Pancreas (tissue), 10 donors: Measurements from ENCODE around the gene SPDYE4. TPM values are rescaled to one million over a fixed set of nuclear protein-coding genes. Genes with fewer than 3 reads are reported as not detected.

Source experiments
- ATAC-seq, 4 donors: fragments of 200-7000 bp; cut with Tn5 transposase; one replicate each; pipeline versions ENCODE4 v1.8.0 to v1.9.1; 2020; ENCODE audit warnings: mild to moderate bottlenecking in 4 of 4, moderate library complexity in 4 of 4
- DNase-seq, 6 donors: peaks; one replicate each; pipeline ENCODE4 v3.0.0-alpha.2; 2020
- FAIRE-seq: peaks from 2 replicates; lab custom pipeline; 2012; peaks lifted over from hg19 to GRCh38; lab: Jason Lieb, UNC
- H3K27ac ChIP-seq, 4 donors: fragments of 200-600 bp; sonication (generic); 1 replicate in 3 of 4; 2 replicates in 1 of 4; pipeline versions ENCODE4 v1.5.0 to v1.8.0; 2020
- H3K27me3 ChIP-seq, 4 donors: fragments of 200-600 bp; one replicate each; pipeline ENCODE4 v1.8.0; 2021
- H3K36me3 ChIP-seq, 3 donors: fragments of 200-600 bp; sonication (generic) in 1 of 3; one replicate each; pipeline versions ENCODE4 v1.5.0 to v1.8.0; 2020 to 2021
- H3K4me1 ChIP-seq, 3 donors: fragments of 200-600 bp; one replicate each; pipeline ENCODE4 v1.8.0; 2021
- H3K4me3 ChIP-seq, 4 donors: fragments of 200-600 bp; sonication (generic) in 2 of 4; one replicate each; pipeline versions ENCODE4 v1.5.0 to v1.8.0; 2020 to 2021
- H3K9me3 ChIP-seq, 4 donors: fragments of 200-600 bp; one replicate each; pipeline ENCODE4 v1.8.0; 2021
- WGBS, 2 donors: extraction: QIAGEN DNeasy Blood & Tissue Kit; methylation state at CpG; one replicate each; pipeline ENCODE4 v1.1.7; 2013; 5-methylcytosine and 5-hydroxymethylcytosine counted together
- intact Hi-C, 3 donors: fragments of 100-400 bp; cut with DNase I; formaldehyde crosslinking; loops; one replicate each; pipeline versions ENCODE4 v1.11.1 to v1.14.2; 2022
- polyA plus RNA-seq, 2 donors: library from polyadenylated mRNA; stranded (reverse); fragments of 200-250 nt; gene quantifications; one replicate each; pipeline ENCODE4 v1.2.3, GENCODE V29; 2013
- total RNA-seq, 6 donors: library from RNA; stranded (reverse); fragmentation: NEBNext Ultra II Directional in 4 of 6; extraction: Animal tissue kit (Norgen Biotek cat#: 25700) in 4 of 6; gene quantifications; one replicate each; pipeline versions ENCODE4 v1.2.1 to v1.2.4, GENCODE V29; 2021 to 2023
- TF ChIP-seq, protein P1 (sequence below), 4 donors: fragments of 200-600 bp; sonication (generic) in 3 of 4; IDR thresholded peaks; one replicate each; pipeline versions ENCODE4 v1.5.0 to v1.8.0; 2021; ENCODE audit warnings: antibody characterized with exemption in 4 of 4
- donor health status: healthy with polysubstance abuse.
- donor health status: DM: no; HTN: no; CAD: no; lungs with moderate emphysema.
- donor health status: DM: no; HTN: no; CAD: no.
- donor health status: control.
- donor health status: control.
- donor health status: Bipolar disorder and iron deficiency.
- donor health status: DM: yes; HTN: yes; CAD: no.
- donor health status: DM: no; HTN: no; CAD: no.
- donor health status: DM: no; HTN: no; CAD: no.
- donor health status: DM: yes; HTN: yes; CAD: no.

SPDYE4 gene
- total and polyA plus RNA-seq, 8 donors = 0.28 TPM; not detected in 7

- Histone ChIP-seq H3K4me1 (peaks cover 0 to 3% (median 0%) of the 10 kb centered on the region in 3 donors), H3K27ac (no peak overlapping the region), H3K27me3 (no peaks in the 10 kb centered on the region), H3K4me3 (no peak overlapping the region), H3K36me3 (no peaks in the 10 kb centered on the region), H3K9me3 (no peaks in the 10 kb centered on the region)
- TF ChIP-seq, protein P1, sequence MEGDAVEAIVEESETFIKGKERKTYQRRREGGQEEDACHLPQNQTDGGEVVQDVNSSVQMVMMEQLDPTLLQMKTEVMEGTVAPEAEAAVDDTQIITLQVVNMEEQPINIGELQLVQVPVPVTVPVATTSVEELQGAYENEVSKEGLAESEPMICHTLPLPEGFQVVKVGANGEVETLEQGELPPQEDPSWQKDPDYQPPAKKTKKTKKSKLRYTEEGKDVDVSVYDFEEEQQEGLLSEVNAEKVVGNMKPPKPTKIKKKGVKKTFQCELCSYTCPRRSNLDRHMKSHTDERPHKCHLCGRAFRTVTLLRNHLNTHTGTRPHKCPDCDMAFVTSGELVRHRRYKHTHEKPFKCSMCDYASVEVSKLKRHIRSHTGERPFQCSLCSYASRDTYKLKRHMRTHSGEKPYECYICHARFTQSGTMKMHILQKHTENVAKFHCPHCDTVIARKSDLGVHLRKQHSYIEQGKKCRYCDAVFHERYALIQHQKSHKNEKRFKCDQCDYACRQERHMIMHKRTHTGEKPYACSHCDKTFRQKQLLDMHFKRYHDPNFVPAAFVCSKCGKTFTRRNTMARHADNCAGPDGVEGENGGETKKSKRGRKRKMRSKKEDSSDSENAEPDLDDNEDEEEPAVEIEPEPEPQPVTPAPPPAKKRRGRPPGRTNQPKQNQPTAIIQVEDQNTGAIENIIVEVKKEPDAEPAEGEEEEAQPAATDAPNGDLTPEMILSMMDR (IDR thresholded peaks at IDR 0.05) = no peak
- ATAC-seq = no peak
- no peak for FAIRE-seq
- intact Hi-C loops = no loop called here
- WGBS, 2 donors = 93 to 98% methylated on average over 2 of the region's 2 CpGs
- no peak for DNase-seq
Measured at GRCh38 chr17:8791910-8792270, 33.5 kb upstream of the SPDYE4 start.

- H3K4me3 ChIP-seq = no peak overlapping the region
- ATAC-seq (no peak), FAIRE-seq (peak; percentile 26), DNase-seq (no peak)
- intact Hi-C loops = no loop called here
- H3K27ac ChIP-seq = no peak overlapping the region
- H3K27me3 ChIP-seq = no peaks in the 10 kb centered on the region
- H3K4me1 ChIP-seq = peaks cover 0 to 3% (median 0%) of the 10 kb centered on the region in 3 donors
- H3K36me3 ChIP-seq = no peaks in the 10 kb centered on the region
- TF ChIP-seq, protein P1 (IDR thresholded peaks at IDR 0.05) = no peak
- WGBS, 2 donors = 73 to 76% methylated on average over 4 of the region's 4 CpGs
- H3K9me3 ChIP-seq = no peaks in the 10 kb centered on the region
Measured at GRCh38 chr17:8791248-8791909, 33.0 kb upstream of the SPDYE4 start.

DNA sequence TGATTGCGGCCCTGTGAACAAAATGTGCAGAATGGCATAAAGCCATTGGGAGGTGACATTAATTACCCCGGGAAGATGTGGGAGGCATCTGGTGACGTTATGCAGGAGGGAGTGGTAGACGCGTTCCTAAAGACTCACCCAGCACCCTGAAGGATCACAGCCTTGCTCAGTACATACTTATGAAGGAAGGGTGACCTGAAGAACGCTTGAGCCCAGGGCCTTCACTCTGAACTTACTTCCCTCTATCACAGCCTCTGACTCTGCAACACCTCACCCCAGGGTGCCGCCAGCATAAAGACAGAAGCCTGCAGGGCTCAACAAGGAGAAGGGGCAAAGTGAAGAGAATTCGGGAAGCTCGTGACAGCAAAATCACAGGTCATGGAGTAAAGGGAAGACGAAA, 31.4 kb upstream of the SPDYE4 start:
- TF ChIP-seq, protein P1 (IDR thresholded peaks at IDR 0.05) = no peak
- Histone ChIP-seq H3K36me3 (no peaks in the 10 kb centered on the region), H3K27ac (no peak overlapping the region), H3K27me3 (no peaks in the 10 kb centered on the region), H3K9me3 (no peaks in the 10 kb centered on the region), H3K4me1 (no peaks in the 10 kb centered on the region), H3K4me3 (no peak overlapping the region)
- FAIRE-seq (no peak), DNase-seq (no peak), ATAC-seq (no peak)
- WGBS, 2 donors = 75 to 79% methylated on average over 10 of the region's 10 CpGs
- intact Hi-C loops = no loop called here

DNA sequence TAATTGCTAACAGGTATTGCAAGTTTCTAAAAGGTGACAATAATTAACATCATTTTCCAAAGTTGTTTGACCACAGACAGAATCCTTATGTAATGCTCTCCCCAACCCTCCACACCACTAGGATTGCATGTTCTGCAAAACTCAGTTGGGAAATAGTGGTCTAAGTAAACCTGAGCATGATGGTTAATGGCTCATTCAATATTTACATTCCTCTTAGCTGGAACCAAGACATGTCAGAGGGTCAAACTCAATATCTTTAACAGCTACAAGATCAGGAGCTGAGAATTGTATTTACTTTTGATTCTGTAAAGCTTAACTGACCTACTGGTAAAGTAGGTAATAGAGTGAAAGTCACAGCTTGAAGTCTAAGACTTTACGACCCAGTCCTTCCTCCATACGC, 30.7 kb upstream of the SPDYE4 start:
- WGBS, 2 donors = 85 to 96% methylated on average over 2 of the region's 2 CpGs
- TF ChIP-seq, protein P1 (IDR thresholded peaks at IDR 0.05) = no peak
- no peak overlapping the region for H3K4me3 ChIP-seq
- H3K36me3 ChIP-seq = no peaks in the 10 kb centered on the region
- no peaks in the 10 kb centered on the region for H3K4me1 ChIP-seq
- intact Hi-C loops = no loop called here
- DNase-seq = no peak
- H3K27ac ChIP-seq = no peak overlapping the region
- no peak for FAIRE-seq
- ATAC-seq = peak in 1 of 4 donors; percentile 35
- no peaks in the 10 kb centered on the region for H3K27me3 ChIP-seq
- H3K9me3 ChIP-seq = no peaks in the 10 kb centered on the region
